GM23338 (cell line): ENCODE data around the gene CFAP58. TPM values are rescaled to one million over a fixed set of nuclear protein-coding genes. Genes with fewer than 3 reads are reported as not detected.

Source experiments
- ATAC-seq: fragments of 200-7000 bp; cut with Tn5 transposase; 3 replicates; pipeline ENCODE4 v1.9.1; 2020
- DNase-seq: peaks from one replicate; pipeline ENCODE4 v3.0.0-alpha.2; 2015; ENCODE audit warnings: low spot score
- H2AFZ ChIP-seq: fragments of 200-600 bp; sonication (generic); 2 replicates; pipeline ENCODE4 v1.8.0; 2016; ENCODE audit warnings: antibody characterized with exemption, mild to moderate bottlenecking, moderate library complexity
- H3F3A ChIP-seq: fragments of 200-600 bp; sonication (generic); replicated peaks from 2 replicates; pipeline ENCODE4 v1.8.0; 2017; ENCODE audit warnings: antibody characterized with exemption, mixed run types, low read depth
- H3K27ac ChIP-seq: fragments of 200-600 bp; sonication (generic); 2 replicates; pipeline ENCODE4 v1.6.1; 2016; ENCODE audit warnings: low read depth
- H3K27me3 ChIP-seq: fragments of 200-600 bp; sonication (generic); 2 replicates; pipeline ENCODE4 v1.8.0; 2016; ENCODE audit warnings: mild to moderate bottlenecking, mixed run types, moderate library complexity; ENCODE audit not compliant: insufficient read depth
- H3K36me3 ChIP-seq: fragments of 200-600 bp; sonication (generic); 2 replicates; pipeline ENCODE4 v1.8.0; 2016; ENCODE audit warnings: mild to moderate bottlenecking; ENCODE audit not compliant: insufficient read depth
- H3K4me1 ChIP-seq: fragments of 200-600 bp; sonication (generic); 2 replicates; pipeline ENCODE4 v1.8.0; 2016; ENCODE audit warnings: mild to moderate bottlenecking, moderate library complexity; ENCODE audit not compliant: insufficient read depth
- H3K4me2 ChIP-seq: fragments of 200-600 bp; sonication (generic); 2 replicates; pipeline ENCODE4 v1.7.1; 2017; ENCODE audit warnings: mixed run types
- H3K4me3 ChIP-seq: fragments of 200-600 bp; sonication (generic); 2 replicates; pipeline ENCODE4 v1.6.1; 2016; ENCODE audit warnings: mixed run types
- H3K79me2 ChIP-seq: fragments of 200-600 bp; sonication (generic); replicated peaks from 2 replicates; pipeline ENCODE4 v1.8.0; 2017; ENCODE audit warnings: mild to moderate bottlenecking; ENCODE audit not compliant: insufficient read depth
- H3K9me2 ChIP-seq: fragments of 200-600 bp; sonication (generic); 2 replicates; pipeline ENCODE4 v1.8.0; 2017; ENCODE audit not compliant: insufficient read depth
- H4K20me1 ChIP-seq: fragments of 200-600 bp; sonication (generic); replicated peaks from 2 replicates; pipeline ENCODE4 v1.8.0; 2017; ENCODE audit warnings: mild to moderate bottlenecking; ENCODE audit not compliant: insufficient read depth
- H3K27ac Mint-ChIP-seq: 2 replicates; pipeline ENCODE4 v1.8.0; 2020; ENCODE audit warnings: inconsistent platforms, mild to moderate bottlenecking, moderate library complexity, mixed read lengths
- H3K27me3 Mint-ChIP-seq: 3 replicates; pipeline ENCODE4 v1.8.0; 2022; ENCODE audit warnings: low read depth, mild to moderate bottlenecking, moderate library complexity, mixed read lengths, inconsistent platforms; ENCODE audit not compliant: insufficient read depth, poor library complexity
- H3K36me3 Mint-ChIP-seq: 3 replicates; pipeline ENCODE4 v1.8.0; 2021; ENCODE audit warnings: low read depth, mild to moderate bottlenecking, inconsistent platforms, moderate library complexity, mixed read lengths
- H3K4me1 Mint-ChIP-seq: 3 replicates; pipeline ENCODE4 v1.8.0; 2020; ENCODE audit warnings: mild to moderate bottlenecking, inconsistent platforms, mixed read lengths
- H3K4me3 Mint-ChIP-seq: 3 replicates; pipeline ENCODE4 v1.8.0; 2021; ENCODE audit warnings: moderate library complexity, mild to moderate bottlenecking, inconsistent platforms, mixed read lengths
- H3K9me3 Mint-ChIP-seq: 3 replicates; pipeline ENCODE4 v1.8.0; 2020; ENCODE audit warnings: moderate library complexity, mild to moderate bottlenecking, inconsistent platforms, mixed read lengths
- CREB1 ChIP-seq: fragments of 250-450 bp; sonication (Bioruptor Pico); IDR thresholded peaks from 2 replicates; pipeline ENCODE4 v1.5.0; 2020; ENCODE audit warnings: low read depth, mild to moderate bottlenecking, moderate library complexity
- EZH2 ChIP-seq: fragments of 200-600 bp; sonication (generic); IDR thresholded peaks from one replicate; pipeline ENCODE4 v1.8.0; 2017; ENCODE audit warnings: antibody characterized with exemption, mild to moderate bottlenecking, low read depth; ENCODE audit not compliant: unreplicated experiment
- EZH2phosphoT487 ChIP-seq: fragments of 200-600 bp; sonication (generic); IDR thresholded peaks from one replicate; pipeline ENCODE4 v1.8.1; 2018; ENCODE audit warnings: antibody characterized with exemption; ENCODE audit not compliant: unreplicated experiment
- JUNB ChIP-seq: IDR thresholded peaks from one replicate; pipeline ENCODE4 v1.6.1; 2016; ENCODE audit warnings: antibody characterized with exemption; ENCODE audit not compliant: unreplicated experiment
- NANOG ChIP-seq: IDR thresholded peaks from 2 replicates; pipeline ENCODE4 v1.6.1; 2016; ENCODE audit warnings: antibody characterized with exemption, borderline replicate concordance
- STAT1 ChIP-seq: IDR thresholded peaks from one replicate; pipeline ENCODE4 v1.6.1; 2016; ENCODE audit warnings: antibody characterized with exemption; ENCODE audit not compliant: unreplicated experiment
- ZNF114 ChIP-seq: fragments of 250-450 bp; sonication (Bioruptor Pico); IDR thresholded peaks from 2 replicates; pipeline ENCODE4 v1.5.0; 2020; ENCODE audit warnings: mild to moderate bottlenecking, moderate library complexity
- ZNF331 ChIP-seq: fragments of 250-450 bp; sonication (Bioruptor Pico); IDR thresholded peaks from 2 replicates; pipeline ENCODE4 v1.5.0; 2020; ENCODE audit warnings: low read depth, mild to moderate bottlenecking, moderate library complexity
- polyA plus RNA-seq: library from polyadenylated mRNA; unstranded; fragments of >200 nt; fragmentation: Nextera tagmentation; extraction: Ambion mirVana; gene quantifications from 2 replicates; pipeline ENCODE4 v1.2.1, GENCODE V29; 2016
- total RNA-seq: library from RNA; depleted of rRNA; stranded (reverse); fragments of >200 nt; shearing (Covaris generic); gene quantifications from 2 replicates; pipeline ENCODE4 v1.2.3, GENCODE V29; 2014
- TF ChIP-seq, protein P1 (sequence below): fragments of 250-450 bp; sonication (Bioruptor Pico); IDR thresholded peaks from 2 replicates; pipeline ENCODE4 v1.5.0; 2020; ENCODE audit warnings: mild to moderate bottlenecking, moderate library complexity
- TF ChIP-seq, protein P2 (sequence below): IDR thresholded peaks from 2 replicates; pipeline ENCODE4 v1.6.1; 2016; ENCODE audit warnings: antibody characterized with exemption
- TF ChIP-seq, protein P3 (sequence below): IDR thresholded peaks from one replicate; pipeline ENCODE4 v1.6.1; 2018; ENCODE audit warnings: antibody characterized with exemption; ENCODE audit not compliant: unreplicated experiment

CFAP58 gene
- total and polyA plus RNA-seq, 2 experiments from 2014 or later, result 0.63 to 0.89 TPM

DNA sequence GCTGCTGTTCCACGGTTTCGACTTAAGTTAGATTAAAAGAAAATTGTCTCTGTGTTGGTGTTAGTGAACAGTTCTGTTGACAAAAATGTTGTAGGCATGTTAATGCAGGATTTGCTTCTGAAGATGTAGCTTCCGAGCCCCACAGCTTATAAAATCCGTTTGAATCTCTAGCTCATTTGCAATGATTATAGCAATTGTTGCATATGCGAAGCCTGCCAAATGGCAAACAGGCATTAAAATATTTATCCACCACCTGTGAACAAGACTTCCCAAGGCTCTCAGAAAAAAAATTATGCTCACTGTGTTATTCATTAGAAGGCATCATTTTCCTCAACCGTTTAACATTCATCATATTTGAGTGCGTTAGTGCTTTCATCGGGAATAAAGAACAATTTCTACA lies 14.3 kb downstream of the CFAP58 start:
- Histone ChIP-seq H4K20me1 (no peaks in the 10 kb centered on the region), H3K27ac (no peak overlapping the region), H3K4me2 (no peak overlapping the region), H3K4me1 (peaks cover 12% of the 10 kb centered on the region), H2AFZ (no peak overlapping the region), H3K79me2 (no peaks in the 10 kb centered on the region), H3F3A (no peaks in the 10 kb centered on the region), H3K36me3 (no peaks in the 10 kb centered on the region), H3K4me3 (no peak overlapping the region), H3K9me2 (no peaks in the 10 kb centered on the region), H3K27me3 (no peaks in the 10 kb centered on the region)
- ATAC-seq (no peak), DNase-seq (no peak)
- Mint-ChIP-seq H3K9me3 (peaks cover 17% of the 10 kb centered on the region; the same call in 1 of the 3 replicates), H3K27me3 (peaks cover 4% of the 10 kb centered on the region), H3K27ac (peak overlapping the region; percentile 39), H3K36me3 (peaks cover 16% of the 10 kb centered on the region), H3K4me1 (peaks cover 14% of the 10 kb centered on the region), H3K4me3 (no peak overlapping the region)
- TF ChIP-seq CREB1 (CRISPR knock-in tag) (no peak), ZNF114 (CRISPR knock-in tag) (no peak), EZH2phosphoT487 (no peak), ZNF331 (CRISPR knock-in tag) (no peak), JUNB (no peak), NANOG (no peak), EZH2 (no peak), STAT1 (no peak)
- TF ChIP-seq, protein P1, sequence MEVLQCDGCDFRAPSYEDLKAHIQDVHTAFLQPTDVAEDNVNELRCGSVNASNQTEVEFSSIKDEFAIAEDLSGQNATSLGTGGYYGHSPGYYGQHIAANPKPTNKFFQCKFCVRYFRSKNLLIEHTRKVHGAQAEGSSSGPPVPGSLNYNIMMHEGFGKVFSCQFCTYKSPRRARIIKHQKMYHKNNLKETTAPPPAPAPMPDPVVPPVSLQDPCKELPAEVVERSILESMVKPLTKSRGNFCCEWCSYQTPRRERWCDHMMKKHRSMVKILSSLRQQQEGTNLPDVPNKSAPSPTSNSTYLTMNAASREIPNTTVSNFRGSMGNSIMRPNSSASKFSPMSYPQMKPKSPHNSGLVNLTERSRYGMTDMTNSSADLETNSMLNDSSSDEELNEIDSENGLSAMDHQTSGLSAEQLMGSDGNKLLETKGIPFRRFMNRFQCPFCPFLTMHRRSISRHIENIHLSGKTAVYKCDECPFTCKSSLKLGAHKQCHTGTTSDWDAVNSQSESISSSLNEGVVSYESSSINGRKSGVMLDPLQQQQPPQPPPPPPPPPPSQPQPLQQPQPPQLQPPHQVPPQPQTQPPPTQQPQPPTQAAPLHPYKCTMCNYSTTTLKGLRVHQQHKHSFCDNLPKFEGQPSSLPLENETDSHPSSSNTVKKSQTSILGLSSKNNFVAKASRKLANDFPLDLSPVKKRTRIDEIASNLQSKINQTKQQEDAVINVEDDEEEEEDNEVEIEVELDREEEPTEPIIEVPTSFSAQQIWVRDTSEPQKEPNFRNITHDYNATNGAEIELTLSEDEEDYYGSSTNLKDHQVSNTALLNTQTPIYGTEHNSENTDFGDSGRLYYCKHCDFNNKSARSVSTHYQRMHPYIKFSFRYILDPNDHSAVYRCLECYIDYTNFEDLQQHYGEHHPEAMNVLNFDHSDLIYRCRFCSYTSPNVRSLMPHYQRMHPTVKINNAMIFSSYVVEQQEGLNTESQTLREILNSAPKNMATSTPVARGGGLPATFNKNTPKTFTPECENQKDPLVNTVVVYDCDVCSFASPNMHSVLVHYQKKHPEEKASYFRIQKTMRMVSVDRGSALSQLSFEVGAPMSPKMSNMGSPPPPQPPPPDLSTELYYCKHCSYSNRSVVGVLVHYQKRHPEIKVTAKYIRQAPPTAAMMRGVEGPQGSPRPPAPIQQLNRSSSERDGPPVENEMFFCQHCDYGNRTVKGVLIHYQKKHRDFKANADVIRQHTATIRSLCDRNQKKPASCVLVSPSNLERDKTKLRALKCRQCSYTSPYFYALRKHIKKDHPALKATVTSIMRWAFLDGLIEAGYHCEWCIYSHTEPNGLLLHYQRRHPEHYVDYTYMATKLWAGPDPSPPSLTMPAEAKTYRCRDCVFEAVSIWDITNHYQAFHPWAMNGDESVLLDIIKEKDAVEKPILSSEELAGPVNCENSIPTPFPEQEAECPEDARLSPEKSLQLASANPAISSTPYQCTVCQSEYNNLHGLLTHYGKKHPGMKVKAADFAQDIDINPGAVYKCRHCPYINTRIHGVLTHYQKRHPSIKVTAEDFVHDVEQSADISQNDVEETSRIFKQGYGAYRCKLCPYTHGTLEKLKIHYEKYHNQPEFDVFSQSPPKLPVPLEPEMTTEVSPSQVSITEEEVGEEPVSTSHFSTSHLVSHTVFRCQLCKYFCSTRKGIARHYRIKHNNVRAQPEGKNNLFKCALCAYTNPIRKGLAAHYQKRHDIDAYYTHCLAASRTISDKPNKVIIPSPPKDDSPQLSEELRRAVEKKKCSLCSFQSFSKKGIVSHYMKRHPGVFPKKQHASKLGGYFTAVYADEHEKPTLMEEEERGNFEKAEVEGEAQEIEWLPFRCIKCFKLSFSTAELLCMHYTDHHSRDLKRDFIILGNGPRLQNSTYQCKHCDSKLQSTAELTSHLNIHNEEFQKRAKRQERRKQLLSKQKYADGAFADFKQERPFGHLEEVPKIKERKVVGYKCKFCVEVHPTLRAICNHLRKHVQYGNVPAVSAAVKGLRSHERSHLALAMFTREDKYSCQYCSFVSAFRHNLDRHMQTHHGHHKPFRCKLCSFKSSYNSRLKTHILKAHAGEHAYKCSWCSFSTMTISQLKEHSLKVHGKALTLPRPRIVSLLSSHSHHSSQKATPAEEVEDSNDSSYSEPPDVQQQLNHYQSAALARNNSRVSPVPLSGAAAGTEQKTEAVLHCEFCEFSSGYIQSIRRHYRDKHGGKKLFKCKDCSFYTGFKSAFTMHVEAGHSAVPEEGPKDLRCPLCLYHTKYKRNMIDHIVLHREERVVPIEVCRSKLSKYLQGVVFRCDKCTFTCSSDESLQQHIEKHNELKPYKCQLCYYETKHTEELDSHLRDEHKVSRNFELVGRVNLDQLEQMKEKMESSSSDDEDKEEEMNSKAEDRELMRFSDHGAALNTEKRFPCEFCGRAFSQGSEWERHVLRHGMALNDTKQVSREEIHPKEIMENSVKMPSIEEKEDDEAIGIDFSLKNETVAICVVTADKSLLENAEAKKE (CRISPR knock-in tag), result no peak
- TF ChIP-seq, protein P2, sequence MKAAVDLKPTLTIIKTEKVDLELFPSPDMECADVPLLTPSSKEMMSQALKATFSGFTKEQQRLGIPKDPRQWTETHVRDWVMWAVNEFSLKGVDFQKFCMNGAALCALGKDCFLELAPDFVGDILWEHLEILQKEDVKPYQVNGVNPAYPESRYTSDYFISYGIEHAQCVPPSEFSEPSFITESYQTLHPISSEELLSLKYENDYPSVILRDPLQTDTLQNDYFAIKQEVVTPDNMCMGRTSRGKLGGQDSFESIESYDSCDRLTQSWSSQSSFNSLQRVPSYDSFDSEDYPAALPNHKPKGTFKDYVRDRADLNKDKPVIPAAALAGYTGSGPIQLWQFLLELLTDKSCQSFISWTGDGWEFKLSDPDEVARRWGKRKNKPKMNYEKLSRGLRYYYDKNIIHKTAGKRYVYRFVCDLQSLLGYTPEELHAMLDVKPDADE, result no peak
- TF ChIP-seq, protein P3, sequence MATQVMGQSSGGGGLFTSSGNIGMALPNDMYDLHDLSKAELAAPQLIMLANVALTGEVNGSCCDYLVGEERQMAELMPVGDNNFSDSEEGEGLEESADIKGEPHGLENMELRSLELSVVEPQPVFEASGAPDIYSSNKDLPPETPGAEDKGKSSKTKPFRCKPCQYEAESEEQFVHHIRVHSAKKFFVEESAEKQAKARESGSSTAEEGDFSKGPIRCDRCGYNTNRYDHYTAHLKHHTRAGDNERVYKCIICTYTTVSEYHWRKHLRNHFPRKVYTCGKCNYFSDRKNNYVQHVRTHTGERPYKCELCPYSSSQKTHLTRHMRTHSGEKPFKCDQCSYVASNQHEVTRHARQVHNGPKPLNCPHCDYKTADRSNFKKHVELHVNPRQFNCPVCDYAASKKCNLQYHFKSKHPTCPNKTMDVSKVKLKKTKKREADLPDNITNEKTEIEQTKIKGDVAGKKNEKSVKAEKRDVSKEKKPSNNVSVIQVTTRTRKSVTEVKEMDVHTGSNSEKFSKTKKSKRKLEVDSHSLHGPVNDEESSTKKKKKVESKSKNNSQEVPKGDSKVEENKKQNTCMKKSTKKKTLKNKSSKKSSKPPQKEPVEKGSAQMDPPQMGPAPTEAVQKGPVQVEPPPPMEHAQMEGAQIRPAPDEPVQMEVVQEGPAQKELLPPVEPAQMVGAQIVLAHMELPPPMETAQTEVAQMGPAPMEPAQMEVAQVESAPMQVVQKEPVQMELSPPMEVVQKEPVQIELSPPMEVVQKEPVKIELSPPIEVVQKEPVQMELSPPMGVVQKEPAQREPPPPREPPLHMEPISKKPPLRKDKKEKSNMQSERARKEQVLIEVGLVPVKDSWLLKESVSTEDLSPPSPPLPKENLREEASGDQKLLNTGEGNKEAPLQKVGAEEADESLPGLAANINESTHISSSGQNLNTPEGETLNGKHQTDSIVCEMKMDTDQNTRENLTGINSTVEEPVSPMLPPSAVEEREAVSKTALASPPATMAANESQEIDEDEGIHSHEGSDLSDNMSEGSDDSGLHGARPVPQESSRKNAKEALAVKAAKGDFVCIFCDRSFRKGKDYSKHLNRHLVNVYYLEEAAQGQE, result no peak
